ENCODE measurements around the gene BRCA1. TPM values are rescaled to one million over a fixed set of nuclear protein-coding genes. Genes with fewer than 3 reads are reported as not detected.
"Not testable (repeated sequence)": the region's sequence is repeated elsewhere in the genome, so short reads cannot be mapped to it uniquely, and the experiment has no call there.

The BRCA1 gene
- total RNA-seq, 3 donors from 2014 or later: 29.5 to 37.4 (median 36.5) TPM

GRCh38 chr17:43068570-43069367, 56.4 kb downstream of the BRCA1 start:
- Mint-ChIP-seq H3K4me1 (ENCODE audit: low read depth) (no peaks in the 10 kb centered on the region), H3K9me3 (no peaks in the 10 kb centered on the region), H3K36me3 (ENCODE audit: insufficient read depth) (peaks cover 6% of the 10 kb centered on the region), H3K4me3 (no peak overlapping the region), H3K27me3 (ENCODE audit: low read depth) (no peaks in the 10 kb centered on the region)
- DNase-seq (no peak), ATAC-seq (no peak)

DNA sequence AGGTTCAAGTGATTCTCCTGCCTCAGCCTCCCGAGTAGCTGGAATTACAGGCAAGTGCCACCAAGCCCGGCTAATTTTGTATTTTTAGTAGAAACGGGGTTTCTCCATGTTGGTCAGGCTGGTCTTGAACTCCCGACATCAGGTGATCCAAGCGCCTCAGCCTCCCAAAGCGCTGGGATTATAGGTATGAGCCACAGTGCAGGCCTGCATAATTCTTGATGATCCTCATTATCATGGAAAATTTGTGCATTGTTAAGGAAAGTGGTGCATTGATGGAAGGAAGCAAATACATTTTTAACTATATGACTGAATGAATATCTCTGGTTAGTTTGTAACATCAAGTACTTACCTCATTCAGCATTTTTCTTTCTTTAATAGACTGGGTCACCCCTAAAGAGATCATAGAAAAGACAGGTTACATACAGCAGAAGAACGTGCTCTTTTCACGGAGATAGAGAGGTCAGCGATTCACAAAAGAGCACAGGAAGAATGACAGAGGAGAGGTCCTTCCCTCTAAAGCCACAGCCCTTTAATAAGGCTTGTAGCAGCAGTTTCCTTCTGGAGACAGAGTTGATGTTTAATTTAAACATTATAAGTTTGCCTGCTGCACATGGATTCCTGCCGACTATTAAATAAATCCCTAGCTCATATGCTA, 62.1 kb downstream of the BRCA1 start:
- DNase-seq (no peak), ATAC-seq (no peak)
- no peaks in the 10 kb centered on the region for H3K4me1 Mint-ChIP-seq (ENCODE audit: low read depth)
- H3K27me3 Mint-ChIP-seq (ENCODE audit: low read depth): no peaks in the 10 kb centered on the region
- peaks cover 5% of the 10 kb centered on the region for H3K36me3 Mint-ChIP-seq (ENCODE audit: insufficient read depth)
- no peak overlapping the region for H3K4me3 Mint-ChIP-seq
- H3K9me3 Mint-ChIP-seq: no peaks in the 10 kb centered on the region

DNA sequence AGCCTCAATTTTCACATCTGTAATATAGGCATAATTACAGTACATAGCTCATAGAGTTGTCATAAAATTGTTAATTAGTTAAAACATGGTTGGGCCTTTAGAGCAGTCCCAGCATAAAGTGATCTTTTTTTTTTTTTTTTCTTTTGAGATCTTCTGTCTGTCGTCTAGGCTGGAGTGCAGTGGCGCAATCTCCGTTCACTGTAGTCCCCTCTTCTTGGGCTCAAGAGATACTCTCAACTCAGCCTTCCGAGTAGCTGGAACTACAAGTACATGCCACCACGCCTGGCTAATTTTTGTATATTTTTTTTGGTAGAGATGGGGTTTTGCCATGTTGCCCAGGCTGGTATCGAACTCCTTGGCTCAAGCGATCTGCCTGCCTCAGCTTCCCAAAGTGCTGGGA, 69.1 kb downstream of the BRCA1 start:
- Mint-ChIP-seq H3K4me1 (ENCODE audit: low read depth) (no peaks in the 10 kb centered on the region), H3K9me3 (no peaks in the 10 kb centered on the region), H3K36me3 (ENCODE audit: insufficient read depth) (peaks cover 4% of the 10 kb centered on the region), H3K4me3 (no peak overlapping the region), H3K27me3 (ENCODE audit: low read depth) (no peaks in the 10 kb centered on the region)
- DNase-seq (no peak), ATAC-seq (no peak)

- ATAC-seq; H3K36me3 Mint-ChIP-seq (ENCODE audit: insufficient read depth); H3K4me3 Mint-ChIP-seq; H3K4me1 Mint-ChIP-seq (ENCODE audit: low read depth); H3K9me3 Mint-ChIP-seq; H3K27me3 Mint-ChIP-seq (ENCODE audit: low read depth); DNase-seq: not testable (repeated sequence)
These were observed 72.2 kb downstream of the BRCA1 start for GRCh38 chr17:43053008-43053407.

DNA sequence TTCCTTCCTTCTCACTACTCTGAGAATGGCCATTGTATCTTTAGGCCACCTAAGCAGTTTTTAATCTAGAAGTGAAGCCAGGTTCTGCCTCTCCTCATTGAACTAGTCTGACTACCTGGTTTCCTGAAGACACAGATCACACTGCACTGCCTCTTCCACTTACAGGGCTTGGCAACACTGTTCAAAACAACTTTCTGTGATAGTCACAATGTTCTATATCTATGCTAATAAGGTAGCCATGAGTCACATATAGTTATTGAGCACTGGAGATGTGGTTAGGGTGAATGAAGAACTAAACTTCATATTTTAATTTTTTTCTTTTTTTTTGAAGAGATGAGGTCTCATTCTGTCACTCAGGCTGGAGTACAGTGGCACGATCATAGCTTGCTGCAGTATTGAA, 73.2 kb downstream of the BRCA1 start:
- Mint-ChIP-seq H3K27me3 (ENCODE audit: low read depth) (no peaks in the 10 kb centered on the region), H3K4me3 (no peak overlapping the region), H3K9me3 (no peaks in the 10 kb centered on the region), H3K4me1 (ENCODE audit: low read depth) (no peaks in the 10 kb centered on the region), H3K36me3 (ENCODE audit: insufficient read depth) (peaks cover 4% of the 10 kb centered on the region)
- no peak for DNase-seq
- ATAC-seq: no peak

GRCh38 chr17:43044024-43044423, 81.1 kb downstream of the BRCA1 start:
- Mint-ChIP-seq H3K9me3 (no peaks in the 10 kb centered on the region), H3K4me3 (no peak overlapping the region), H3K4me1 (ENCODE audit: low read depth) (no peaks in the 10 kb centered on the region), H3K27me3 (ENCODE audit: low read depth) (no peaks in the 10 kb centered on the region), H3K36me3 (ENCODE audit: insufficient read depth) (no peaks in the 10 kb centered on the region)
- DNase-seq (no peak), ATAC-seq (no peak)

- no peaks in the 10 kb centered on the region for H3K27me3 Mint-ChIP-seq (ENCODE audit: low read depth)
- H3K4me1 Mint-ChIP-seq (ENCODE audit: low read depth): no peaks in the 10 kb centered on the region
- no peak overlapping the region for H3K4me3 Mint-ChIP-seq
- no peaks in the 10 kb centered on the region for H3K9me3 Mint-ChIP-seq
- H3K36me3 Mint-ChIP-seq (ENCODE audit: insufficient read depth): no peaks in the 10 kb centered on the region
- no peak for DNase-seq
- no peak for ATAC-seq
These were observed 81.9 kb downstream of the BRCA1 start for GRCh38 chr17:43043307-43043706.

- Mint-ChIP-seq H3K36me3 (ENCODE audit: insufficient read depth) (no peaks in the 10 kb centered on the region), H3K4me1 (ENCODE audit: low read depth) (no peaks in the 10 kb centered on the region), H3K27me3 (ENCODE audit: low read depth) (no peaks in the 10 kb centered on the region), H3K4me3 (no peak overlapping the region), H3K9me3 (no peaks in the 10 kb centered on the region)
- ATAC-seq (no peak), DNase-seq (no peak)
These were observed 83.0 kb downstream of the BRCA1 start for GRCh38 chr17:43042025-43042628.

DNA sequence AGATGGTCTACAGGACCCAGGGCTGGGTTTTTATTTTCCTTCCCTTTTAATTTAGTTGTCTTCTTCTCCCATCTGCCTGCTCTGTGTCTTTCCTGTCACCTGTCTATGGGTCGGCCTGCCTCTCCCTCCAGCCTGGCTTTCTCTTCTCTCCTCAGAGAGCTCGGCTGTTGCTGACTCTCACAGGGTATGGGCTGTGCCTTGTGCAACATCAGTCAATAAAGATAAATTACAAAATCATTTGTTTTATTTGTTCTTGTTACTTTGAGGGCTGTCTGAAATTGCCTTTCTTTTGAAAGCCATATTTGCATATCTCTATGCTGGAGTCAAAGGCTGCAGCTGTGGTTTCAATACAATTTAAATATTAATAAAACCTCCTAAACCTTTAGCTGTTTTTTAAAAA, 84.5 kb downstream of the BRCA1 start:
- no peaks in the 10 kb centered on the region for H3K9me3 Mint-ChIP-seq

GRCh38 chr17:43039646-43040045, 85.5 kb downstream of the BRCA1 start:
- Mint-ChIP-seq H3K27me3 (ENCODE audit: low read depth) (no peaks in the 10 kb centered on the region), H3K4me3 (no peak overlapping the region), H3K36me3 (ENCODE audit: insufficient read depth) (no peaks in the 10 kb centered on the region), H3K9me3 (no peaks in the 10 kb centered on the region), H3K4me1 (ENCODE audit: low read depth) (no peaks in the 10 kb centered on the region)
- no peak for ATAC-seq
- no peak for DNase-seq

More for the DNA sequence above, 84.5 kb downstream of the BRCA1 start:
- H3K4me3 Mint-ChIP-seq: no peak overlapping the region
- no peaks in the 10 kb centered on the region for H3K27me3 Mint-ChIP-seq (ENCODE audit: low read depth)
- DNase-seq (no peak), ATAC-seq (no peak)
- H3K4me1 Mint-ChIP-seq (ENCODE audit: low read depth): no peaks in the 10 kb centered on the region
- H3K36me3 Mint-ChIP-seq (ENCODE audit: insufficient read depth): no peaks in the 10 kb centered on the region

GRCh38 chr17:43034894-43035293, 90.3 kb downstream of the BRCA1 start:
- ATAC-seq (no peak), DNase-seq (no peak)
- Mint-ChIP-seq H3K4me3 (no peak overlapping the region), H3K4me1 (ENCODE audit: low read depth) (no peaks in the 10 kb centered on the region), H3K9me3 (no peaks in the 10 kb centered on the region), H3K36me3 (ENCODE audit: insufficient read depth) (no peaks in the 10 kb centered on the region), H3K27me3 (ENCODE audit: low read depth) (no peaks in the 10 kb centered on the region)

- H3K4me1 Mint-ChIP-seq (ENCODE audit: low read depth): no peaks in the 10 kb centered on the region
- ATAC-seq (no peak), DNase-seq (no peak)
- no peak overlapping the region for H3K4me3 Mint-ChIP-seq
- no peaks in the 10 kb centered on the region for H3K9me3 Mint-ChIP-seq
- no peaks in the 10 kb centered on the region for H3K36me3 Mint-ChIP-seq (ENCODE audit: insufficient read depth)
- no peaks in the 10 kb centered on the region for H3K27me3 Mint-ChIP-seq (ENCODE audit: low read depth)
These were observed 90.9 kb downstream of the BRCA1 start for GRCh38 chr17:43033948-43034881.

- H3K9me3 Mint-ChIP-seq: no peaks in the 10 kb centered on the region
- H3K27me3 Mint-ChIP-seq (ENCODE audit: low read depth): no peaks in the 10 kb centered on the region
- H3K36me3 Mint-ChIP-seq (ENCODE audit: insufficient read depth): no peaks in the 10 kb centered on the region
- no peak for DNase-seq
- no peak overlapping the region for H3K4me3 Mint-ChIP-seq
- H3K4me1 Mint-ChIP-seq (ENCODE audit: low read depth): no peaks in the 10 kb centered on the region
- no peak for ATAC-seq
These were observed 93.5 kb downstream of the BRCA1 start for GRCh38 chr17:43031666-43032065.

- Mint-ChIP-seq H3K9me3 (no peaks in the 10 kb centered on the region), H3K4me3 (no peak overlapping the region), H3K4me1 (ENCODE audit: low read depth) (no peaks in the 10 kb centered on the region), H3K27me3 (ENCODE audit: low read depth) (no peaks in the 10 kb centered on the region), H3K36me3 (ENCODE audit: insufficient read depth) (no peaks in the 10 kb centered on the region)
- ATAC-seq (no peak), DNase-seq (no peak)
These were observed 94.9 kb downstream of the BRCA1 start for GRCh38 chr17:43030137-43030767.
